DND-41 (cell line): Measurements from ENCODE around the gene FLII.

ENCODE experiments used
- ATAC-seq: fragments of 200-7000 bp; cut with Tn5 transposase; 3 replicates; pipeline ENCODE4 v1.9.1; 2021; ENCODE audit warnings: low read depth; ENCODE audit not compliant: insufficient read depth
- DNase-seq: peaks from one replicate; pipeline ENCODE4 v3.0.0-alpha.2; 2020
- H2AFZ ChIP-seq: 2 replicates; pipeline ENCODE4 v1.6.0; 2012; ENCODE audit warnings: low read depth, low read length
- H3K27ac ChIP-seq: 2 replicates; pipeline ENCODE4 v1.5.1; 2012; ENCODE audit warnings: low read length, inconsistent platforms
- H3K27me3 ChIP-seq: fragments of 200-600 bp; sonication (generic); 2 replicates; pipeline ENCODE4 v1.6.0; 2012; ENCODE audit warnings: low read length, mild to moderate bottlenecking, inconsistent platforms; ENCODE audit not compliant: insufficient read depth, poor library complexity
- H3K36me3 ChIP-seq: 2 replicates; pipeline ENCODE4 v1.5.1; 2012; ENCODE audit warnings: low read length, inconsistent platforms; ENCODE audit not compliant: insufficient read depth
- H3K4me1 ChIP-seq: 2 replicates; pipeline ENCODE4 v1.5.1; 2012; ENCODE audit warnings: mild to moderate bottlenecking, low read length; ENCODE audit not compliant: insufficient read depth
- H3K4me2 ChIP-seq: 2 replicates; pipeline ENCODE4 v1.6.0; 2012; ENCODE audit warnings: mild to moderate bottlenecking, moderate library complexity, low read length, inconsistent platforms; ENCODE audit not compliant: insufficient read depth
- H3K4me3 ChIP-seq, 2 experiments: fragments of 200-600 bp in 1 of 2; shearing (Covaris generic) in 1 of 2; 2 replicates each; pipeline ENCODE4 v1.5.1; 2012 to 2016; ENCODE audit warnings: inconsistent platforms in 2 of 2, low read length in 2 of 2, mild to moderate bottlenecking in 2 of 2, low read depth in 1 of 2, moderate library complexity in 1 of 2
- H3K79me2 ChIP-seq: 2 replicates; pipeline ENCODE4 v1.6.0; 2012; ENCODE audit warnings: low read length, inconsistent platforms; ENCODE audit not compliant: insufficient read depth
- H3K9ac ChIP-seq: 2 replicates; pipeline ENCODE4 v1.6.0; 2012; ENCODE audit warnings: low read depth, mild to moderate bottlenecking, inconsistent platforms, low read length, moderate library complexity
- H3K9me3 ChIP-seq: 2 replicates; pipeline ENCODE4 v1.5.1; 2012; ENCODE audit warnings: low read length, moderate library complexity, mild to moderate bottlenecking, inconsistent platforms; ENCODE audit not compliant: insufficient read depth, severe bottlenecking
- H4K20me1 ChIP-seq: 2 replicates; pipeline ENCODE4 v1.6.0; 2012; ENCODE audit warnings: low read length; ENCODE audit not compliant: insufficient read depth
- CTCF ChIP-seq: IDR thresholded peaks from 2 replicates; pipeline ENCODE4 v1.5.1; 2012; ENCODE audit warnings: borderline replicate concordance, low read length, moderate library complexity, mild to moderate bottlenecking; ENCODE audit not compliant: poor library complexity, severe bottlenecking; ENCODE audit errors: extremely low read depth
- EZH2 ChIP-seq: IDR thresholded peaks from 3 replicates; pipeline ENCODE4 v1.6.1; 2012; ENCODE audit warnings: borderline replicate concordance, low read depth, mild to moderate bottlenecking, moderate library complexity, low read length, inconsistent platforms; ENCODE audit not compliant: severe bottlenecking

The FLII gene

GRCh38 chr17:18261659-18262058 lies 3.1 kb upstream of the FLII start:
- Histone ChIP-seq H3K9me3 (no peaks in the 10 kb centered on the region), H3K4me2 (peak overlapping the region; percentile 86), H3K27ac (peak overlapping the region; percentile 68), H3K36me3 (peaks cover 32% of the 10 kb centered on the region), H3K27me3 (no peaks in the 10 kb centered on the region), H3K79me2 (peaks cover 39% of the 10 kb centered on the region), H3K4me3 (peak overlapping the region; percentile 49 to 83; a peak in 3 of 4 replicates), H4K20me1 (peaks cover 14% of the 10 kb centered on the region), H3K9ac (peak overlapping the region; percentile 68), H2AFZ (no peak overlapping the region), H3K4me1 (peaks cover 51% of the 10 kb centered on the region)
- TF ChIP-seq EZH2 = no peak
- no peak for TF ChIP-seq CTCF
- no peak for DNase-seq
- ATAC-seq = no peak

DNA sequence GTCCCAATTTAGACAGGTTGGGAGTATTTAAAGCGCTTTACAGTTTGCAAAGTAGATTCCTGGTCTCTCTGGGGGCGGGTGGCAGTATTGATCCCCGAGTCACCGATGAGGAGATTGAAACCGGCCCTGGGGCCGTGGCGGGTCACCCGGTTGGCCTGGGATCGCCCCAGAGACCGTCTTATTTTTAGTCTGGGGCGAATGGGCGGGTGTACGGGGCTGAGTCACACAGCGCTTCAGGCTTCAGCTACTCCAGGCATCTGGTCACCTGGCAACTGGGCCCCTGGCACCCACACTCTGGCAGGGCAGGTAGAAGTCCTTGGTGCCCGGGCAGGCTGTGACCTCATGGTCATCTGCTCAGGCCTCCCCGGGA lies 2.6 kb upstream of the FLII start:
- no peak for DNase-seq
- ATAC-seq = no peak
- H3K27ac ChIP-seq = peak overlapping the region; percentile 68

GRCh38 chr17:18260332-18261145 lies 2.0 kb upstream of the FLII start, which contains the start of gene MIEF2:
TSS of gene MIEF2 (plus strand) at chr17:18260662. CDS start at chr17:18262721, 2,059 bp downstream.
- Histone ChIP-seq H3K4me3 (peak within 1 kb of the TSS; percentile 49 to 83; a peak in 3 of 4 replicates), H2AFZ (peak within 1 kb of the TSS; percentile 89), H4K20me1 (peaks cover 25% of the 10 kb centered on the region), H3K36me3 (peaks cover 43% of the 10 kb centered on the region), H3K27ac (peak within 1 kb of the TSS; percentile 68), H3K79me2 (peaks cover 47% of the 10 kb centered on the region), H3K27me3 (no peaks in the 10 kb centered on the region), H3K9ac (peak within 1 kb of the TSS; percentile 68), H3K9me3 (no peaks in the 10 kb centered on the region), H3K4me2 (peak within 1 kb of the TSS; percentile 86), H3K4me1 (peaks cover 57% of the 10 kb centered on the region)
- TF ChIP-seq EZH2 (no peak), CTCF (no peak)
- peak; percentile 93 for DNase-seq
- peak; percentile 88 for ATAC-seq

More for the DNA sequence above, 2.6 kb upstream of the FLII start:
- Histone ChIP-seq H3K36me3 (peaks cover 37% of the 10 kb centered on the region), H3K4me3 (peak overlapping the region; percentile 49 to 83; a peak in 3 of 4 replicates), H3K4me2 (peak overlapping the region; percentile 86), H3K9me3 (no peaks in the 10 kb centered on the region), H4K20me1 (peaks cover 19% of the 10 kb centered on the region), H3K9ac (peak overlapping the region; percentile 68), H3K79me2 (peaks cover 44% of the 10 kb centered on the region), H2AFZ (peak overlapping the region; percentile 89), H3K27me3 (no peaks in the 10 kb centered on the region), H3K4me1 (peaks cover 56% of the 10 kb centered on the region)
- TF ChIP-seq CTCF (no peak), EZH2 (no peak)
